NCI-H2029 (cell line): ENCODE data around the gene CXADR.
"Not testable (repeated sequence)": the region's sequence is repeated elsewhere in the genome, so short reads cannot be mapped to it uniquely, and the experiment has no call there.

Experiments
- DNase-seq: peaks from one replicate; lab custom pipeline; 2025; lab: John Stamatoyannopoulos, UW

The CXADR gene

GRCh38 chr21:17512253-17513213, at the start of gene CXADR:
CXADR (plus strand) TSS chr21:17513043; CDS start chr21:17513130, 87 bp downstream.
- DNase-seq, result peak; percentile 92

- DNase-seq, result peak; percentile 47
Observed at GRCh38 chr21:17466166-17466565, 46.7 kb upstream of the CXADR start.

- no peak for DNase-seq
Observed at GRCh38 chr21:17467392-17467791, 45.5 kb upstream of the CXADR start.

- DNase-seq, result no peak
Observed at GRCh38 chr21:17467829-17468228, 45.0 kb upstream of the CXADR start.

GRCh38 chr21:17468698-17469097, 44.1 kb upstream of the CXADR start:
- DNase-seq, result no peak

- no peak for DNase-seq
Observed at GRCh38 chr21:17469727-17470126, 43.1 kb upstream of the CXADR start.

- no peak for DNase-seq
Observed at GRCh38 chr21:17472182-17472581, 40.7 kb upstream of the CXADR start.

GRCh38 chr21:17472592-17473271, 40.1 kb upstream of the CXADR start:
- DNase-seq, result no peak

- no peak for DNase-seq
Observed at GRCh38 chr21:17476006-17476405, 36.8 kb upstream of the CXADR start.

- DNase-seq, result not testable (repeated sequence)
Observed at GRCh38 chr21:17478156-17478555, 34.7 kb upstream of the CXADR start.

GRCh38 chr21:17479606-17480005, 33.2 kb upstream of the CXADR start:
- no peak for DNase-seq

GRCh38 chr21:17482928-17483327, 29.9 kb upstream of the CXADR start:
- DNase-seq, result no peak

GRCh38 chr21:17488620-17489019, 24.2 kb upstream of the CXADR start:
- peak; percentile 19 for DNase-seq

- peak; percentile 61 for DNase-seq
Observed at GRCh38 chr21:17489565-17489964, 23.3 kb upstream of the CXADR start.

GRCh38 chr21:17491716-17492414, 21.0 kb upstream of the CXADR start:
- DNase-seq, result no peak

- no peak for DNase-seq
Observed at GRCh38 chr21:17492415-17493168, 20.3 kb upstream of the CXADR start.

GRCh38 chr21:17494051-17494450, 18.8 kb upstream of the CXADR start:
- DNase-seq, result no peak

GRCh38 chr21:17495680-17496079, 17.2 kb upstream of the CXADR start:
- DNase-seq, result no peak

GRCh38 chr21:17497316-17497715, 15.5 kb upstream of the CXADR start:
- DNase-seq, result no peak

GRCh38 chr21:17498586-17498985, 14.3 kb upstream of the CXADR start:
- peak; percentile 7 for DNase-seq

- no peak for DNase-seq
Observed at GRCh38 chr21:17501107-17502006, 11.5 kb upstream of the CXADR start.
